ENCODE measurements around the gene PLSCR1.
A peak's percentile ranks its signal among the peaks of the same experiment; 100 is the strongest.
"Not testable (repeated sequence)": the region's sequence is repeated elsewhere in the genome, so short reads cannot be mapped to it uniquely, and the experiment has no call there.

The PLSCR1 gene

GRCh38 chr3:146493221-146493620 lies 51.2 kb downstream of the PLSCR1 start:
- Mint-ChIP-seq H3K9me3 (peaks cover 36% of the 10 kb centered on the region), H3K27ac (no peak overlapping the region), H3K4me1 (peaks cover 16% of the 10 kb centered on the region), H3K27me3 (no peaks in the 10 kb centered on the region), H3K36me3 (ENCODE audit: low read depth) (peaks cover 3% of the 10 kb centered on the region), H3K4me3 (no peak overlapping the region)
- no peak for ATAC-seq
- DNase-seq: no peak

- Mint-ChIP-seq H3K9me3 (peaks cover 41% of the 10 kb centered on the region), H3K27ac (no peak overlapping the region), H3K27me3 (peaks cover 2% of the 10 kb centered on the region), H3K4me1 (peaks cover 4% of the 10 kb centered on the region), H3K4me3 (no peak overlapping the region), H3K36me3 (ENCODE audit: low read depth) (peaks cover 3% of the 10 kb centered on the region)
- DNase-seq: no peak
- no peak for ATAC-seq
Observed at GRCh38 chr3:146491303-146491702, 53.1 kb downstream of the PLSCR1 start.

GRCh38 chr3:146485297-146485696 lies 59.1 kb downstream of the PLSCR1 start:
- no peak for DNase-seq
- no peak overlapping the region for H3K27ac Mint-ChIP-seq
- peaks cover 15% of the 10 kb centered on the region for H3K27me3 Mint-ChIP-seq
- H3K9me3 Mint-ChIP-seq: peaks cover 27% of the 10 kb centered on the region
- no peak for ATAC-seq
- H3K36me3 Mint-ChIP-seq (ENCODE audit: low read depth): no peaks in the 10 kb centered on the region
- H3K4me3 Mint-ChIP-seq: no peak overlapping the region
- H3K4me1 Mint-ChIP-seq: no peaks in the 10 kb centered on the region

GRCh38 chr3:146476094-146476740 lies 68.2 kb downstream of the PLSCR1 start:
- H3K27me3 Mint-ChIP-seq: peaks cover 18% of the 10 kb centered on the region
- no peak overlapping the region for H3K4me3 Mint-ChIP-seq
- no peak overlapping the region for H3K27ac Mint-ChIP-seq
- no peaks in the 10 kb centered on the region for H3K36me3 Mint-ChIP-seq (ENCODE audit: low read depth)
- no peak for ATAC-seq
- H3K9me3 Mint-ChIP-seq: no peaks in the 10 kb centered on the region
- H3K4me1 Mint-ChIP-seq: no peaks in the 10 kb centered on the region
- DNase-seq: no peak

GRCh38 chr3:146474976-146475375 lies 69.4 kb downstream of the PLSCR1 start:
- not testable (repeated sequence) for H3K9me3 Mint-ChIP-seq; H3K4me3 Mint-ChIP-seq; H3K36me3 Mint-ChIP-seq (ENCODE audit: low read depth)

GRCh38 chr3:146473726-146474125 lies 70.7 kb downstream of the PLSCR1 start:
- H3K4me1 Mint-ChIP-seq: peaks cover 7% of the 10 kb centered on the region
- H3K4me3 Mint-ChIP-seq: no peak overlapping the region
- H3K36me3 Mint-ChIP-seq (ENCODE audit: low read depth): no peaks in the 10 kb centered on the region
- ATAC-seq (no peak), DNase-seq (no peak)
- H3K27me3 Mint-ChIP-seq: peaks cover 7% of the 10 kb centered on the region
- H3K27ac Mint-ChIP-seq: no peak overlapping the region
- no peaks in the 10 kb centered on the region for H3K9me3 Mint-ChIP-seq

More at GRCh38 chr3:146474976-146475375, 69.4 kb downstream of the PLSCR1 start:
- ATAC-seq, DNase-seq, H3K4me1 Mint-ChIP-seq, H3K27ac Mint-ChIP-seq: not testable (repeated sequence)
- H3K27me3 Mint-ChIP-seq: peaks cover 12% of the 10 kb centered on the region

- H3K4me1 Mint-ChIP-seq: peaks cover 7% of the 10 kb centered on the region
- no peak for ATAC-seq
- no peak overlapping the region for H3K27ac Mint-ChIP-seq
- peaks cover 7% of the 10 kb centered on the region for H3K27me3 Mint-ChIP-seq
- H3K36me3 Mint-ChIP-seq (ENCODE audit: low read depth): no peaks in the 10 kb centered on the region
- no peaks in the 10 kb centered on the region for H3K9me3 Mint-ChIP-seq
- no peak overlapping the region for H3K4me3 Mint-ChIP-seq
- DNase-seq: no peak
Observed at GRCh38 chr3:146472611-146473010, 71.8 kb downstream of the PLSCR1 start.

- no peak overlapping the region for H3K27ac Mint-ChIP-seq
- H3K4me3 Mint-ChIP-seq: no peak overlapping the region
- peaks cover 7% of the 10 kb centered on the region for H3K27me3 Mint-ChIP-seq
- no peaks in the 10 kb centered on the region for H3K36me3 Mint-ChIP-seq (ENCODE audit: low read depth)
- no peaks in the 10 kb centered on the region for H3K9me3 Mint-ChIP-seq
- DNase-seq: no peak
- no peak for ATAC-seq
- peaks cover 7% of the 10 kb centered on the region for H3K4me1 Mint-ChIP-seq
Observed at GRCh38 chr3:146471012-146471411, 73.4 kb downstream of the PLSCR1 start.

- H3K27ac Mint-ChIP-seq: no peak overlapping the region
Observed at GRCh38 chr3:146470425-146470990, 73.9 kb downstream of the PLSCR1 start.

GRCh38 chr3:146469150-146470017 lies 75.0 kb downstream of the PLSCR1 start, which contains the start of gene PLSCR2:
Gene PLSCR2, minus strand, starts transcription at chr3:146469561. Its CDS starts 9,657 bp downstream, at chr3:146459904.
- Mint-ChIP-seq H3K4me3 (peak within 1 kb of the TSS; percentile 71), H3K36me3 (ENCODE audit: low read depth) (no peaks in the 10 kb centered on the region), H3K4me1 (peaks cover 7% of the 10 kb centered on the region), H3K9me3 (no peaks in the 10 kb centered on the region), H3K27me3 (peaks cover 2% of the 10 kb centered on the region), H3K27ac (peak within 1 kb of the TSS; percentile 73)
- ATAC-seq (peak; percentile 96), DNase-seq (peak; percentile 73)

More at GRCh38 chr3:146470425-146470990, 73.9 kb downstream of the PLSCR1 start:
- ATAC-seq: no peak
- Mint-ChIP-seq H3K27me3 (peaks cover 7% of the 10 kb centered on the region), H3K9me3 (no peaks in the 10 kb centered on the region), H3K4me3 (no peak overlapping the region), H3K4me1 (peaks cover 7% of the 10 kb centered on the region), H3K36me3 (ENCODE audit: low read depth) (no peaks in the 10 kb centered on the region)
- DNase-seq: no peak

GRCh38 chr3:146468671-146469149 lies 75.7 kb downstream of the PLSCR1 start:
- Mint-ChIP-seq H3K9me3 (no peaks in the 10 kb centered on the region), H3K27ac (no peak overlapping the region), H3K4me3 (peak overlapping the region; percentile 71), H3K4me1 (peaks cover 10% of the 10 kb centered on the region), H3K36me3 (ENCODE audit: low read depth) (no peaks in the 10 kb centered on the region), H3K27me3 (peaks cover 2% of the 10 kb centered on the region)
- no peak for ATAC-seq
- DNase-seq: no peak

- Mint-ChIP-seq H3K27ac (no peak overlapping the region), H3K4me3 (no peak overlapping the region), H3K27me3 (peaks cover 2% of the 10 kb centered on the region), H3K4me1 (peaks cover 10% of the 10 kb centered on the region), H3K9me3 (no peaks in the 10 kb centered on the region), H3K36me3 (ENCODE audit: low read depth) (no peaks in the 10 kb centered on the region)
- no peak for ATAC-seq
- no peak for DNase-seq
Observed at GRCh38 chr3:146468234-146468633, 76.2 kb downstream of the PLSCR1 start.

- ATAC-seq: no peak
- no peaks in the 10 kb centered on the region for H3K9me3 Mint-ChIP-seq
Observed at GRCh38 chr3:146466604-146467003, 77.8 kb downstream of the PLSCR1 start.

GRCh38 chr3:146465693-146466465 lies 78.5 kb downstream of the PLSCR1 start:
- H3K27me3 Mint-ChIP-seq: no peaks in the 10 kb centered on the region
- peaks cover 10% of the 10 kb centered on the region for H3K4me1 Mint-ChIP-seq
- H3K36me3 Mint-ChIP-seq (ENCODE audit: low read depth): no peaks in the 10 kb centered on the region
- H3K4me3 Mint-ChIP-seq: no peak overlapping the region
- H3K9me3 Mint-ChIP-seq: no peaks in the 10 kb centered on the region
- no peak for DNase-seq
- H3K27ac Mint-ChIP-seq: no peak overlapping the region
- ATAC-seq: no peak

More at GRCh38 chr3:146466604-146467003, 77.8 kb downstream of the PLSCR1 start:
- H3K4me3 Mint-ChIP-seq: no peak overlapping the region
- H3K27me3 Mint-ChIP-seq: no peaks in the 10 kb centered on the region
- H3K27ac Mint-ChIP-seq: no peak overlapping the region
- DNase-seq: no peak
- H3K4me1 Mint-ChIP-seq: peaks cover 10% of the 10 kb centered on the region
- H3K36me3 Mint-ChIP-seq (ENCODE audit: low read depth): no peaks in the 10 kb centered on the region

All from activated naive CD8-positive, alpha-beta T cell treated with anti-CD3 and anti-CD28 coated beads, Interleukin-2, amount 50 U/mL, for 24 hours (primary cell).